Activated CD4-positive, alpha-beta T cell treated with anti-CD3 and anti-CD28 coated beads for 36 hours (primary cell): ENCODE results near the gene DHDH. TPM values are rescaled to one million over a fixed set of nuclear protein-coding genes. Genes with fewer than 3 reads are reported as not detected.

Experiments
- ATAC-seq: fragments of 200-7000 bp; cut with Tn5 transposase; one replicate; pipeline ENCODE4 v1.10.0; 2021; ENCODE audit warnings: mild to moderate bottlenecking, moderate library complexity
- CTCF ChIA-PET: fragments of 350-600 bp; sonication (Branson Sonifier 250); formaldehyde crosslinking; loops from one replicate; lab custom pipeline; 2021; ENCODE audit warnings: antibody characterized with exemption; lab: Charles Lee
- POLR2A ChIA-PET: fragments of 350-600 bp; sonication (Branson Sonifier 250); formaldehyde crosslinking; loops from one replicate; lab custom pipeline; 2021; ENCODE audit warnings: antibody characterized with exemption, inconsistent platforms; lab: Charles Lee
- DNase-seq: peaks from one replicate; pipeline ENCODE4 v3.0.0-alpha.2; 2020
- H3K27ac Mint-ChIP-seq: one replicate; pipeline ENCODE4 v1.8.0; 2021; ENCODE audit warnings: mixed read lengths
- H3K27me3 Mint-ChIP-seq: one replicate; pipeline ENCODE4 v1.8.0; 2021; ENCODE audit warnings: mixed read lengths
- H3K36me3 Mint-ChIP-seq: one replicate; pipeline ENCODE4 v1.8.0; 2021; ENCODE audit warnings: low read depth, mixed read lengths
- H3K4me1 Mint-ChIP-seq: one replicate; pipeline ENCODE4 v1.8.0; 2021; ENCODE audit warnings: mixed read lengths
- H3K4me3 Mint-ChIP-seq: one replicate; pipeline ENCODE4 v1.8.0; 2021; ENCODE audit warnings: mild to moderate bottlenecking, moderate library complexity, mixed read lengths
- H3K9me3 Mint-ChIP-seq: one replicate; pipeline ENCODE4 v1.8.0; 2021; ENCODE audit warnings: low read depth, mixed read lengths
- intact Hi-C, 2 experiments: fragments of 100-400 bp; cut with DNase I in 1 of 2; cut with micrococcal nuclease in 1 of 2; formaldehyde crosslinking; loops; one replicate each; pipeline versions ENCODE4 v1.14.2 to v1.15.1; 2022 to 2024; cut with DNase I, micrococcal nuclease
- total RNA-seq, 2 experiments: library from RNA; stranded (reverse); gene quantifications; one replicate each; pipeline ENCODE4 v1.2.3, GENCODE V29; 2021

Gene DHDH
- total RNA-seq, 2 experiments from 2014 or later = 1.4 to 2.4 TPM

- H3K36me3 Mint-ChIP-seq = peaks cover 42% of the 10 kb centered on the region
Measured at GRCh38 chr19:48985711-48986110, 52.2 kb downstream of the DHDH start.

DNA sequence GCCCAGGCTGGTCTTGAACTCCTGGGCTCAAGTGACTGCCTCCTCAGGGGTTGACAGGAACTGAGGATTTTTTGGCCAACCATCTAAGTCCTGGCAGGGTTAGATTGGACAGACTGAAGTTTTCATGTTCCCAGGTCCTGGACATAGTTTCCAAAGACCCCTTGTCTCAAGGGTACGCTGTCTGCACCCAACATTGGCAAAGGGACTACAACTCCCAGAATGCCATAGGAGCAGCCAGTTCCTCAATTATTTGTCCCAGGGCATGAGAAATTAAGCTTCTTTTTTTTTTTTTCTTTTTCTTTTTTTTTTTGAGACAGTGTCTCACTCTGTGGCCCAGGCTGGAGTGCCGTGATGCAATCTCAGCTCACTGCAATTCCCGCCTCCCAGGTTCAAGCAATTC is 52.7 kb downstream of the DHDH start:
- Mint-ChIP-seq H3K36me3 (peaks cover 43% of the 10 kb centered on the region), H3K9me3 (no peaks in the 10 kb centered on the region), H3K4me3 (no peak overlapping the region), H3K27me3 (no peaks in the 10 kb centered on the region), H3K4me1 (peaks cover 23% of the 10 kb centered on the region), H3K27ac (no peak overlapping the region)
- ATAC-seq (no peak), DNase-seq (no peak)
- intact Hi-C loops = no loop called here
- POLR2A ChIA-PET = no interaction called here
- CTCF ChIA-PET = interaction anchor here (0.7 to 2.0 kb wide), 3 partner anchors 9 to 169 kb away, joined by 3 to 6 read pairs (median 5); partner anchors contain the start of gene HRC

More at GRCh38 chr19:48985711-48986110, 52.2 kb downstream of the DHDH start:
- DNase-seq (no peak), ATAC-seq (no peak)
- H3K27me3 Mint-ChIP-seq = no peaks in the 10 kb centered on the region
- H3K4me3 Mint-ChIP-seq = no peak overlapping the region
- no peak overlapping the region for H3K27ac Mint-ChIP-seq
- H3K9me3 Mint-ChIP-seq = no peaks in the 10 kb centered on the region
- peaks cover 18% of the 10 kb centered on the region for H3K4me1 Mint-ChIP-seq
- intact Hi-C loops = no loop called here
- ChIA-PET POLR2A (no interaction called here), CTCF (interaction anchor here (0.6 to 2.0 kb wide), 3 partner anchors 8 to 213 kb away, joined by 3 to 6 read pairs (median 4); no protein-coding TSS in a partner anchor)

- Mint-ChIP-seq H3K4me1 (peaks cover 29% of the 10 kb centered on the region), H3K27me3 (no peaks in the 10 kb centered on the region), H3K4me3 (no peak overlapping the region), H3K36me3 (peaks cover 38% of the 10 kb centered on the region), H3K9me3 (no peaks in the 10 kb centered on the region), H3K27ac (peak overlapping the region; percentile 53)
- ATAC-seq = peak; percentile 38
- ChIA-PET POLR2A (interaction anchor here (0.6 to 0.9 kb wide), 2 partner anchors 101 to 107 kb away, joined by 3 to 5 read pairs; no protein-coding TSS in a partner anchor), CTCF (interaction anchor here (0.6 to 2.0 kb wide), 4 partner anchors 10 to 21 kb away, joined by 3 to 6 read pairs (median 4); no protein-coding TSS in a partner anchor)
- no peak for DNase-seq
- intact Hi-C loops = no loop called here
Measured at GRCh38 chr19:48987323-48987722, 53.8 kb downstream of the DHDH start.

DNA sequence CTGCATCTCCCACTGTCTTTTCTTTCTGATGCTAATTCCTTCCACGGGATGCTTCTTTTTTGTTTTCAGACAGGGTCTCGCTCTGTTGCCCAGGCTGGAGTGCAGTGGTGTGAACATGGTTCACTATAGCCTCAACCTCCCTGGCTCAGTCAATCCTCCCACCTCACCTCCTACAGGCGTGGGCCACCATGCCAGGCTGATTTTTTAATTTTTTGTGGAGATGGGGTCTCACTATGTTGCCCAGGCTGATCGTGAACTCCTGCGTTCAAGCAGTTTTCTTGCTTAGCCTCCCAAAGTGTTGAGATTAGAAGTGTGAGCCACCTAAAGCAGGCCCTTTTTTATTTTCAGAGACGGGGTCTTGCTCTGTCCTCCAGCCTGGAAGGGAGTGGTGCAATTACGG is 54.8 kb downstream of the DHDH start:
- Mint-ChIP-seq H3K27ac (peak overlapping the region; percentile 20), H3K36me3 (peaks cover 36% of the 10 kb centered on the region), H3K9me3 (no peaks in the 10 kb centered on the region), H3K27me3 (no peaks in the 10 kb centered on the region), H3K4me3 (no peak overlapping the region), H3K4me1 (peaks cover 30% of the 10 kb centered on the region)
- CTCF ChIA-PET = no interaction called here
- intact Hi-C loops = no loop called here
- DNase-seq (no peak), ATAC-seq (no peak)
- POLR2A ChIA-PET = no interaction called here

GRCh38 chr19:48988860-48989259 is 55.4 kb downstream of the DHDH start:
- peaks cover 33% of the 10 kb centered on the region for H3K4me1 Mint-ChIP-seq
- H3K9me3 Mint-ChIP-seq = no peaks in the 10 kb centered on the region
- H3K27ac Mint-ChIP-seq = no peak overlapping the region
- H3K4me3 Mint-ChIP-seq = no peak overlapping the region
- H3K27me3 Mint-ChIP-seq = no peaks in the 10 kb centered on the region
- no peak for DNase-seq
- CTCF ChIA-PET = interaction anchor here (0.7 to 1.6 kb wide), 2 partner anchors 18 to 98 kb away, joined by 3 to 4 read pairs; no protein-coding TSS in a partner anchor
- POLR2A ChIA-PET = no interaction called here
- intact Hi-C loops = no loop called here
- peaks cover 37% of the 10 kb centered on the region for H3K36me3 Mint-ChIP-seq
- ATAC-seq = no peak

- H3K9me3 Mint-ChIP-seq = no peaks in the 10 kb centered on the region
- no peak overlapping the region for H3K4me3 Mint-ChIP-seq
- intact Hi-C loops = loop anchor here (5.0 to 10.0 kb wide), 4 partner anchors 155 to 688 kb away; partner anchors contain the start of genes EMP3 (in 1 of the 2), PRMT1 (in 1 of the 2) and PRR12 (in 1 of the 2)
- H3K4me1 Mint-ChIP-seq = peaks cover 41% of the 10 kb centered on the region
- no peaks in the 10 kb centered on the region for H3K27me3 Mint-ChIP-seq
- no peak for ATAC-seq
- ChIA-PET POLR2A (no interaction called here), CTCF (interaction anchor here (0.7 to 1.6 kb wide), 3 partner anchors 9 to 98 kb away, joined by 3 to 4 read pairs (median 3); no protein-coding TSS in a partner anchor)
- H3K27ac Mint-ChIP-seq = peak overlapping the region; percentile 64
- H3K36me3 Mint-ChIP-seq = peaks cover 40% of the 10 kb centered on the region
- DNase-seq = no peak
Measured at GRCh38 chr19:48989701-48990291, 56.3 kb downstream of the DHDH start.

- CTCF ChIA-PET = interaction anchor here (1.6 kb wide), 1 partner anchor 20 kb away, joined by 4 read pairs; no protein-coding TSS in a partner anchor
- Mint-ChIP-seq H3K4me3 (peak overlapping the region; percentile 3), H3K27ac (peak overlapping the region; percentile 64), H3K36me3 (peaks cover 43% of the 10 kb centered on the region), H3K4me1 (peaks cover 47% of the 10 kb centered on the region), H3K27me3 (no peaks in the 10 kb centered on the region), H3K9me3 (no peaks in the 10 kb centered on the region)
- no peak for DNase-seq
- ATAC-seq = no peak
- POLR2A ChIA-PET = no interaction called here
- intact Hi-C loops = loop anchor here (5.0 to 10.0 kb wide), 4 partner anchors 154 to 687 kb away; partner anchors contain the start of genes EMP3 (in 1 of the 2), PRMT1 (in 1 of the 2) and PRR12 (in 1 of the 2)
Measured at GRCh38 chr19:48990400-48990799, 56.9 kb downstream of the DHDH start.

- no peak for DNase-seq
- ChIA-PET CTCF (interaction anchor here (0.9 to 3.4 kb wide), 2 partner anchors 13 to 20 kb away, joined by 3 to 45 read pairs; no protein-coding TSS in a partner anchor), POLR2A (interaction anchor here (0.6 kb wide), 1 partner anchor 179 kb away, joined by 6 read pairs; no protein-coding TSS in a partner anchor)
- no peak overlapping the region for H3K4me3 Mint-ChIP-seq
- H3K27ac Mint-ChIP-seq = no peak overlapping the region
- peaks cover 39% of the 10 kb centered on the region for H3K36me3 Mint-ChIP-seq
- ATAC-seq = no peak
- intact Hi-C loops = loop anchor here (5.0 to 10.0 kb wide), 4 partner anchors 154 to 686 kb away; partner anchors contain the start of genes EMP3 (in 1 of the 2), PRMT1 (in 1 of the 2) and PRR12 (in 1 of the 2)
- peaks cover 51% of the 10 kb centered on the region for H3K4me1 Mint-ChIP-seq
- no peaks in the 10 kb centered on the region for H3K9me3 Mint-ChIP-seq
- H3K27me3 Mint-ChIP-seq = no peaks in the 10 kb centered on the region
Measured at GRCh38 chr19:48991011-48991609, 57.6 kb downstream of the DHDH start.

GRCh38 chr19:48991873-48992580 is 58.5 kb downstream of the DHDH start:
- peaks cover 39% of the 10 kb centered on the region for H3K36me3 Mint-ChIP-seq
- POLR2A ChIA-PET = interaction anchor here (0.6 to 0.9 kb wide), 2 partner anchors 180 to 209 kb away, joined by 3 to 6 read pairs; no protein-coding TSS in a partner anchor
- intact Hi-C loops = loop anchor here (1.0 to 10.0 kb wide), 8 partner anchors 27 to 1033 kb away; partner anchors contain the start of genes C19orf73 (in 1 of the 2), EMP3 (in 1 of the 2), FTL (in 1 of the 2) and PPFIA3 (in 1 of the 2)

DNA sequence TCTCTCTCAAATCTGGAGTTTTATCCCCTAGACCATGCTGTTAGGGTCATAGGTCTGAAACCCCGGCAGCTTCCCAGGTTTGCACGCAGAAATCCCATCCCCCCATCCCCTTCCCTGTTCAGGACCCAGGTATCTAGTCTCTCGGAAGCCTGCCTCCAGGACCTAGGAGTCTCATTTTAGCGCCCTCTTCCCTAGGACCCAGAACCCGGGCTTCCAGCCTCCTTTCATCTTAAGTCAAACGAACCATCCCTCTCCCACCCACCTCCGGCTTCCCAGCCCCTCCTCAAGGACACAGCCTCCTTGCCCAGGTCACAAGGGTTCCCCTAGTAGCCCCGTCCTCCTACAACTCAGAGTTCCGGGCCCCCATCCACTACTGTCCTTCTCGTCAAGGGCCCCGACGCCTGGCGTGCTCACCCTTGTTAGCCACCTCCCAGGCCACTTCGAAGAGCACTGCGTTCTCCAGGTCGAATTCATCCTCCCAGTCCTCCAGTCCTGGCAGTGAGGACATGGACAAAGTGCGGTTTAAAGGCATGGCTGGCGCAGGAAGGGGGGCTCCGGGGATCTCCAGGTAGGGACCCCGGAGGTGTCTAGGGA is 59.2 kb downstream of the DHDH start:
- no peaks in the 10 kb centered on the region for H3K9me3 Mint-ChIP-seq
- H3K4me1 Mint-ChIP-seq = peaks cover 47% of the 10 kb centered on the region
- ATAC-seq (no peak), DNase-seq (peak; percentile 44)
- H3K27ac Mint-ChIP-seq = peak overlapping the region; percentile 97
- intact Hi-C loops = loop anchor here (1.0 to 10.0 kb wide), 28 partner anchors 27 to 1032 kb away; partner anchors contain the start of genes FTL (in 2 of the 2), ALDH16A1 (in 1 of the 2), BAX (in 1 of the 2) and C19orf73 (in 1 of the 2)
- H3K27me3 Mint-ChIP-seq = no peaks in the 10 kb centered on the region
- peaks cover 36% of the 10 kb centered on the region for H3K36me3 Mint-ChIP-seq
- ChIA-PET CTCF (interaction anchor here (0.6 to 3.4 kb wide), 28 partner anchors 9 to 630 kb away, joined by 3 to 45 read pairs (median 4); partner anchors contain the start of genes CA11, DHDH, FTL and HSD17B14), POLR2A (interaction anchor here (0.6 to 1.3 kb wide), 6 partner anchors 9 to 347 kb away, joined by 3 to 10 read pairs (median 4); partner anchors contain the start of genes CA11 and NUCB1)
- H3K4me3 Mint-ChIP-seq = peak overlapping the region; percentile 100

More at GRCh38 chr19:48991873-48992580, 58.5 kb downstream of the DHDH start:
- no peak for ATAC-seq
- Mint-ChIP-seq H3K27ac (peak overlapping the region; percentile 97), H3K27me3 (no peaks in the 10 kb centered on the region), H3K4me1 (peaks cover 52% of the 10 kb centered on the region), H3K9me3 (no peaks in the 10 kb centered on the region), H3K4me3 (peak overlapping the region; percentile 100)
- CTCF ChIA-PET = interaction anchor here (0.7 to 3.4 kb wide), 6 partner anchors 9 to 122 kb away, joined by 3 to 45 read pairs (median 7); no protein-coding TSS in a partner anchor
- no peak for DNase-seq
